ENCODE data around the gene ACER3. TPM values are rescaled to one million over a fixed set of nuclear protein-coding genes. Genes with fewer than 3 reads are reported as not detected.
A peak's percentile ranks its signal among the peaks of the same experiment; 100 is the strongest.

The ACER3 gene
- total and polyA plus RNA-seq, 2 of the 4 experiments (the other 2 are of a cell fraction), result 3.5 to 10.0 TPM

- POLR2A ChIA-PET (ENCODE audit: unreplicated experiment), result no interaction called here
These were observed 35.6 kb upstream of the ACER3 start for GRCh38 chr11:76824980-76825725.

More at GRCh38 chr11:76824980-76825725, 35.6 kb upstream of the ACER3 start:
- Histone ChIP-seq H3K9ac (ENCODE audit: low read depth, low read length) (no peak overlapping the region), H2BK20ac (ENCODE audit: low read depth, low read length) (no peak overlapping the region), H3K14ac (replicated peaks; ENCODE audit: low read depth, low read length) (no peak overlapping the region), H3K27ac (ENCODE audit: insufficient read depth, low read length) (no peak overlapping the region), H2AK9ac (replicated peaks; ENCODE audit: low read depth, low read length, poor library complexity) (no peak overlapping the region), H3K9me3 (ENCODE audit: control insufficient read depth, insufficient read depth, low read length) (no peaks in the 10 kb centered on the region; the same call in 1 of the 2 replicates), H3K4ac (ENCODE audit: low read depth, low read length) (no peak overlapping the region), H3K36me3 (ENCODE audit: control insufficient read depth, insufficient read depth, low read length) (no peaks in the 10 kb centered on the region), H3K4me1 (ENCODE audit: control insufficient read depth, insufficient read depth, low read length) (peaks cover 3% of the 10 kb centered on the region), H4K5ac (ENCODE audit: low read depth, low read length) (no peak overlapping the region), H3K23ac (ENCODE audit: low read depth, low read length) (no peak overlapping the region), H2AFZ (replicated peaks; ENCODE audit: low read length, poor library complexity) (peak overlapping the region; percentile 58), H2AK5ac (ENCODE audit: low read depth, low read length) (no peak overlapping the region; the same call in 1 of the 2 replicates), H3K56ac (ENCODE audit: extremely low read depth, insufficient read depth, low read length) (no peak overlapping the region), H3K79me1 (ENCODE audit: low read depth in 1 of 2, low read length in 2 of 2) (no peaks in the 10 kb centered on the region), H2BK5ac (ENCODE audit: low read depth, low read length, poor library complexity, severe bottlenecking) (no peak overlapping the region), H3K18ac (ENCODE audit: low read depth, low read length) (no peak overlapping the region), H4K20me1 (ENCODE audit: insufficient read depth, low read length) (no peaks in the 10 kb centered on the region), H3K27me3 (ENCODE audit: control insufficient read depth, insufficient read depth, low read length) (peaks cover 12% of the 10 kb centered on the region), H2BK15ac (ENCODE audit: low read depth, low read length) (no peak overlapping the region), H3K4me3 (ENCODE audit: insufficient read depth, low read depth, low read length) (no peak overlapping the region), H4K8ac (ENCODE audit: low read depth in 2 of 2, low read length in 2 of 2) (no peak overlapping the region), H3K4me2 (ENCODE audit: low read depth, low read length) (no peak overlapping the region), H2BK120ac (ENCODE audit: low read depth, low read length) (no peak overlapping the region), H3K9me1 (ENCODE audit: insufficient read depth, low read length) (peaks cover 5% of the 10 kb centered on the region), H4K91ac (ENCODE audit: insufficient read depth, low read depth, low read length) (no peak overlapping the region)
- ATAC-seq (ENCODE audit: low read depth), result peak; percentile 74
- no TSS peak for BruUV-seq (replicated peaks)
- peak; percentile 61 for DNase-seq
- intact Hi-C loops (cut with micrococcal nuclease), result no loop called here
- dilution Hi-C loops (cut with HindIII; ENCODE audit: low sequenced_read_pairs, unreplicated experiment), result no loop called here
- in situ Hi-C loops (cut with MboI; ENCODE audit: low sequenced_read_pairs), result no loop called here
- no CpG with 5 or more reads among the region's 5 CpGs for WGBS, 2 experiments (ENCODE audit: extremely low coverage in 2 of 2, insufficient read length in 1 of 2)
- TF ChIP-seq CEBPB (IDR thresholded peaks at IDR 0.05; ENCODE audit: low read depth, low read length) (no peak), RAD21 (IDR thresholded peaks at IDR 0.05; ENCODE audit: low read length) (no peak), MAFK (IDR thresholded peaks at IDR 0.05; ENCODE audit: low read depth, low read length) (no peak), RFX5 (IDR thresholded peaks at IDR 0.05; ENCODE audit: low read depth, low read length) (no peak), MXI1 (IDR thresholded peaks at IDR 0.05; ENCODE audit: borderline replicate concordance, low read depth, low read length) (no peak), SMC3 (IDR thresholded peaks at IDR 0.05; ENCODE audit: low read depth, low read length) (no peak), CHD1 (IDR thresholded peaks at IDR 0.05; ENCODE audit: low read depth, low read length) (no peak), MAZ (IDR thresholded peaks at IDR 0.05; ENCODE audit: borderline replicate concordance, low read depth, low read length) (no peak), NFE2L2 (IDR thresholded peaks at IDR 0.05; ENCODE audit: low read depth, low read length) (no peak), POLR2A (IDR thresholded peaks at IDR 0.05; ENCODE audit: low read depth, low read length) (no peak), RCOR1 (IDR thresholded peaks at IDR 0.05; ENCODE audit: insufficient replicate concordance, low read length) (no peak), FOS (IDR thresholded peaks at IDR 0.05; ENCODE audit: low read depth, low read length) (no peak), BHLHE40 (IDR thresholded peaks at IDR 0.05; ENCODE audit: low read depth, low read length) (no peak), CTCF (conservative IDR thresholded peaks at IDR 0.05; ENCODE audit: low read depth, low read length) (no peak)
- CTCF ChIA-PET, result no interaction called here
